Myocyte (in vitro differentiated cells): Measurements from ENCODE around the gene RAB10. TPM values are rescaled to one million over a fixed set of nuclear protein-coding genes. Genes with fewer than 3 reads are reported as not detected.
"Not testable (repeated sequence)": the region's sequence is repeated elsewhere in the genome, so short reads cannot be mapped to it uniquely, and the experiment has no call there.

Experiments used
- DNase-seq: peaks from one replicate; pipeline ENCODE4 v3.0.0-alpha.2; 2012; ENCODE audit warnings: low read depth
- total RNA-seq: library from RNA; depleted of rRNA; stranded (reverse); fragments of >200 nt; gene quantifications from 2 replicates; pipeline ENCODE4 v1.2.3, GENCODE V29; 2014

Gene RAB10
- total RNA-seq, 1 donor from 2014 or later = 157 TPM

DNA sequence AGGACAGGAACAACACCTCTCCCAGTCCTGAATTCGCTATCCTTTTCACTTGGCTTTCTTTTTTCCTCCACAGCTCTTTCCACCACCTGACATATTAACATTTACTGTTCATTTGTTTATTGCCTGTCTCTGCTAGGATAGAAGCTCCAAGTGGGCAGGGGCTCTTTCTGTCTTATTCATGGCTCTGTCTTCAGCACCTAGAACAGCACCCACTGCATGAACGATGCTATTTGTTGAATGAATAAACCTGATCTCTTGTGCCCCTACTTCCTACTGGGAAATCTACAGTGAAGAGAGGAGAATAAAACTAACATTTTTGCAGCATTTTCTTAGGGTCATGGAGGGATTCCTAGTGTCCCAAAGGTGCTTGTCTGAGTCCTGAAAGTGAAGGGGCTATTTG, 114.6 kb downstream of the RAB10 start:
- DNase-seq = peak; percentile 33

DNA sequence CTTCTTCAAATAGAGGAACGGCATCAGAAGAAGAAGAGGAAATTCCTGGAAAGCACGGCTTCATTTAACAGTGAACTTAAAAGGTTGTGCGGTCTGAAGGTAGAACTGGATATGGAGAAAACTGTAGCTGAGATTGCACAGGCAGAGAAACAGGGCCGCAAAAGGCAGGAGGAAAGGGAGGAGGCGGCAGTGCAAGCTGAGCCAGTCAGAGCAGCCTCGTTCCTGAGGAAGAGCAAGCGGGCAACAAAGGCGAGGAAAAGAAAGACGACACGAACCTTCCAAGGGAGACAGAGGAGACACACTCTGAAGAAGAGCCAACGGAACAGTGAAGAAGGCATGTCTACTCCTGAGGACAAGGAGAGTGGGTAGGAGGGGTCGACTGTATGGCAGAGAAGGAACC, 116.4 kb downstream of the RAB10 start:
- no peak for DNase-seq

DNA sequence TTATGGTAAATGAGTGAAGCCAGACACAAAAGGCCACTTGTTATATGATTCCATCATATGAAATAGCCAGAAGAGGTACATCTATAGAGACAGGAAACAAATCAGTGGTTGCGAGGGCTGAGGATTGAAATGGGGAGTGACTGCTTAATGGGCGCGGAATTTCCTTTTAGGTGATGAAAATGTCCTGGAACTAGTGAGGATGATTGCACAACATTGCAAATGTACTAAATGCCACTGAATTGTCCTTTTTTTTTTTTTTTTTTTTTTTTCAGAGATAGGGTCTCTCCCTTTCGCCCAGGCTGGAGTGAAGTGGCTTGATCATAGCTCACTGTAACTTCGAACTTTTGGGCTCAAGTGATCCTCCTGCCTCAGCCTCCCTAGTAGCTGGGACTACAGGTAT, 123.7 kb downstream of the RAB10 start:
- no peak for DNase-seq

DNA sequence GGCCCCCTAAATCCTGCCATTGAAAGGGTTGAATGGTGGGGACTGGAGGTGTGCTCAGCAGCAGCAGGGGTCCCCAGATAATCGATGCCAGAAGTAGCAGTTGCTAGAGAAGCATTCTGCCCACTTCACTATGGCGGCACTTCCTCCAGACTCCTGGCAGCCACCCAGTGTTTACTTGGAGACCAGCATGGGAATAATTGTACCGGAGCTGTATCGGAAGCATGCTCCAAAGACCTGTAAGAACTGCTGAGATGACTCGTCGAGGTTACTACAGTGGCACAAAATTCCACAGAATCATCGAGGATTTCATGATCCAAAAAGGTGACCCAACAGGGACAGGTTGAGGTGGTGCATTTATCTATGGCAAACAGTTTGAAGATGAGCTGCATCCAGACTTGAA, 128.0 kb downstream of the RAB10 start:
- DNase-seq = no peak

GRCh38 chr2:26162963-26163362, 129.1 kb downstream of the RAB10 start:
- DNase-seq = no peak

- no peak for DNase-seq
Measured at GRCh38 chr2:26164231-26164630, 130.3 kb downstream of the RAB10 start.

DNA sequence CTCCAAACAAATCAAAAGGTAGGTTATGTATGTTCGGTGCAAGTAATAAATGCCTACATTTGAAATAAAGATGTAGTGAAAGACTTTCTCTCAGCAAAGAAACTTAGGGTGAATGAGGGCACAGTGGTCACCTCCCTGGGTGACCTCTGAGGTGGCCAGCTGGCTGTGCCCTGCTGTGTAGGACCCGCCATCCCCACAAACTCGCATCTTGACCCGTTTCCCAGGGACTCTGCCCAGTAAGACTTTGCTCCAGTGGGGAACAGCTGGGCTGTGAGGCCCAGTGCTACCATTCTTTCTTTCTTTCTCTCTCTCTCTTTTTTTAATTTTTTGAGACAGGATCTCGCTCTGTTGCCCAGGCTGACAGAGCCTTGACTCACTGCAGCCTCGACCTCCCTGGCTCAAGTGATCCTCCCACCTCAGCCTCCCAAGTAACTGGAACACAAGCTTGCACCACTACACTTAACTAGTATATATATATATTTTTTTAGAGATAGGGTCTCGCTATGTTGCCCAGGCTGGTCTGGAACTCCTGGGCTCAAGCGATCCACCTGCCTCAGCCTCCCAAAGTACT, 130.8 kb downstream of the RAB10 start:
- DNase-seq = no peak

GRCh38 chr2:26165403-26165802, 131.5 kb downstream of the RAB10 start:
- DNase-seq = no peak

DNA sequence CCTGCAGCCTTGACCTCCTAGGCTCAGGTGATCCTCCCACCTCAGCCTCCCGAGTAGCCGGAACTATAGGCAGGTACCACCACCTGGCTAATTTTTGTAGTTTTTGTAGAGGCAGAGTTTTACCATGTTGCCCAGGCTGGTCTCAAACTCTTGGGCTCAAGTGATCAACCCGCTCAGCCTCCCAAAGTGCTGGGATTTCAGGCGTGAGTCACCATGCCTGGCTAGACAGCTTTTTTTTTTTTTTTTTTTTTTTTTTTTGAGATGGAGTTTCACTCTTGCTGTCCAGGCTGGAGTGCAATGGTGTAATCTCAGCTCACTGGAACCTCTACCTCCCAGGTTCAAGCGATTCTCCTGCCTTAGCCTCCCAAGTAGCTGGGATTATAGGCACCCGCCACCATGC, 132.7 kb downstream of the RAB10 start:
- DNase-seq = not testable (repeated sequence)

DNA sequence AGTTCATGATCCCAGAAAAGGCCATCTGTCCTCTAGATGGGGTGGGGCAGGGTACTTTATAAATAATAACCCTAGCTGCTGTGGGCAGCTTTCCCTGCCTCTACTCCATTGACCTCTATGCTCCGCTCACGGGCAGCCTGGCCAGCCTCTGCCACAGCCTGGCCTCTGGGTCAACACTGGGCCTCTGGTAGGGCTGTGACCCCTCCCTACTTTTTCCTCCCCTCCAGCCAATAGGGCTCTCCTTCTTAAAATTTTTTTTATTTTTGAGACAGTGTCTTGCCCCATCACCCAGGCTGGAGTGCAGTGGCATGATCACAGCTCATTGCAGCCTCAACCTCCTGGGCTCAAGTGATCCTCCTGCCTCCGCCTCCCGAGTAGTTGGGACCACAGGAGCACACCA, 134.9 kb downstream of the RAB10 start:
- peak; percentile 9 for DNase-seq

DNA sequence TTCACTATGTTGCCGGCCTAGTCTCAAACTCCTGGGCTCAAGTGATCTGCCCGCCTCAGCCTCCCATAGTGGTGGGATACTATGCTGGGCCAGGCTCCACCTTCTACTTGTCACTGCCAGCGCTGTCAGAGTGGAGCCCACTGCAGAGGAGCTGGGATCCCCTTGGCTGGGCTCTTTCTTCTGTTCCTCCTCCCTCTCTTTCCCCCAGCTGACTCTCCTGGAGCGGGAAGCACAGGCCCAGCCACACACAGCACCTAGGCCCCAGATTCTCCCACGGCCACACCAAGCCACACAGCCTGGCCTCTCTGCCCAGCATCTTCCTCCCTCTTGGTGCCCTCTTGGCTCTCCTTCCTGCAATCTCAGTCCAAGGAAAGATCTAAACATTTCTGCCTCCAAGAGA, 135.3 kb downstream of the RAB10 start:
- DNase-seq = no peak

DNA sequence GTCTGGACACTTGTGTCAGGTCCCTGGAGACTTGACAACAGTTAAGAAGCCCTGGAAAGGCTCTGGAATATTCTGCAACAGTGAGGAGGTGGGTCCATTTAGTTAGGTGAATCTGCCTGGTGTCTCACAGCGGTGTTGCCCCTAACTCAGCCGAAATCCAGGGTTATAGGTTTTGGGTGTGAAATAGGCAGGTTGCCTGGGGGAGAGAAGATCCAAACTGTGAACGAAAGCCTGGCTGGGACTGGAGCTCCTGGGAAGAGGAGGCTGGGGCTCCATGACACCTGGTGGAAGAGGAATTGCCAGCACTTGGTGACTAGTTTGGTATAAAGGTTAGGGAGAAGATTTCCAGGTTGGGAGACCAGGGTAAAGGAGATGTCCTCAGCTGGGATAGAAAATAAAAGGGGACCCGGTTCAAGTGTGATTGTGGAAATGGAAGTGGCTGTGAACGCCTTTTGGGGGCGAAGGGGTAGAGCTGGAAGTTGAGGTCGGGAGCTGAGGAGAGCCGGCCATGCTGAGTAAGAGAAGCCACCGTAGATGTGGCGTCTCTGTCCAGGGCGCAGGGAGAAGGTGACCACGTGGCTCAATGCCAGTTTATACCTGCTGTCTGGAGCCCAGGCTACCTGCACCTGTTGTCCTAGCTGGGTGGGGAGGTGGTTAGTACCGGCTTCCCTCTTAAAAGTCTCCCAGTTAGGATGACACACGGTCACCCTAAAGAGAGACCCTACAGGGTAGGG, 136.0 kb downstream of the RAB10 start:
- no peak for DNase-seq

DNA sequence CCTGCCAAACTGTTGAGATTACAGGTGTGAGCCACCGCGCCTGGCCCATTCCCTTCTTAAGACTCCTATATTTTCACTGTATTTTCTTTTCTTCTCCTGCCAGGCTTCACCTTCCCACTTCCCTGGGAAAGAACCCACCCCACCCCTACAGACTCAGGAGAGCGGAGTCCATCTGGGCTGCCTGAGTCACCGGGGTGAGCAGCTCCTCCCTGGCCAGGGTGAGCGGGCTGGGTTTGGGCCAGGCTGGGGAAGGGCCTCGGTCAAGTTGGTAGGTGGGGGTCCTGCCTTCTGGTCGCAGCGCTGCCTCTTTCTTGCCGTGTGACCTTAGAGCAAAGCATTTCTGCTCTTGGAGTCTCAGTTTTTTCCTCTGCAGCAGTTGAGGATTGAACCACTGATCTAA, 136.9 kb downstream of the RAB10 start:
- DNase-seq = no peak

DNA sequence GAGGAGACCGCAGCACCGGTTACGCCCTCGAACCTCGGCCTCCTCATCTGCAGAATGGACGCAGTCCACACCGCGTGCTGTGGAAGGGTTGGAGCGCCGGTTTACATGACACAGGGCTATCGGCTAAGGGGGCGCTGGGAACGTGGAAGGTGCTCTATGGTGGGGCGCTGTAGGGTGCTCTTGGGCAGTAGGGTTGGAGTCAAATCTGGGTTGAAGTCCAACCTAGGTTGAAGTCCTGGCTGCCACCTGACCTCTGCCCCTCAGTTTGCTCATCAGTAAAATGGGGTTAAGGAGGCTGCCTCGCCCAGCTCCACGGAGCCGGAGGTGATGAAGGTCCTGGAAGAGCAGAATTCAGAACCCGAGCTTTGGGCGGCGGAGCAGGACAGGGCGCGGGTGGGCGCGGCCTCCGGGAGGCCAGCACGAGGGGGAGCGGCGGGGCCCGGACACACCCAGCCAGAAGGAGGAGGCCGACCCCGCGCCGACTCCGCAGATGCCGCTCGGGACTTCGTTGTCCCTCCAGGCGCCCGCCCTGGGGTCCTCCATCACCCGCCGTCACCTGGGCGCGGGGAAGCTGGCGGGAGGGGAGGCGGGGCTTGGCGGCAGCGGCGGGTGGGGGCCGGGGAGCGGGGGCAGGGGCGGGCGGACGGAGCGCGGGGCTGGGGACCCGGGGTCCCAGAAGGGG, 138.4 kb downstream of the RAB10 start:
- DNase-seq = no peak

DNA sequence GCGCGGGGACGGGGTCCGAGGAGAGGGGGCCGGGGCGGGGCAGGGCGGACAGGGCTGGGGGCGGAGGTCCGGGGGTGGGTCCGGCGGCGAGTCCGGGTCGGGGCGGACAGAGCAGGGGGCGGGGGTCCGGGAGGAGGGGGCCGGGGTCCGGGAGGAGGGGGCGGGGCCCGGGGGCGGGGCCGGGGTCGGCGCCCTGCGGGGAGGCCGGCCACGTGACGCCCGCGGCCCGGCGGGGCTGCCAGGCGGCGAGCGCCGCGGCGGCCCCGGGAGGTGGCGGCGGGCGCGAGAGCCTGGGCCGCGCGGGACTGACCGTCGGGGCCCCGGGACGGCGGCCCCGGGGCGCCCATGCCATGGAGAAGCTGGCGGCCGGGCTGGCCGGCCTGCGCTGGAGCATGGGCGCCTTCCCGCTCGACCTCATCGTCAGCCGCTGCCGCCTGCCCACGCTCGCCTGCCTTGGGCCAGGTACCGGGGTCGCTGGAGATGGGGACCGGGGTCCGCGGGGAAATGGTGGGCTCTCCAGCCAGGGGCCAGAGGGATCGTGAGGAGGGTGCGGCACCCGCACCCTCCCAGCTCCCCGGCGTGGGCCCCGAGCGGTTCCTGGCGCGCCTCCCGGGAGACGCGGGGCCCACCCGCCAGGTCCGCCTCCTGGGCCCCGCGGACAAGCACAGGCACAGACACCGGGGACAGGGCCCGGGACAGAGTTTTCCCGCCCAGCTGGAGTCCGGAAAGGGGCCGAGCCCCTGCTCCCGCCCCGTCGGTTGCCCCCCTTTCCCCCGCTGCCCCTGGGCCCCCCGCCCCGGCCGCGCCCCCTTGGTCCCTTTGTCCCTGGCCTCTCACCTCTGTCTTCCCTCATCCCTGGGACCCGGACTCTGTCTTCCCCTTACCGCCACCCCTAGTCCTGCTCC, 139.2 kb downstream of the RAB10 start, which contains the start of gene GAREM2:
TSS of gene GAREM2 (plus strand) at position 218 of the 905 bp plus-strand sequence. CDS start at position 351, 133 bp downstream.
- DNase-seq = no peak

GRCh38 chr2:26173776-26174482, 140.0 kb downstream of the RAB10 start:
- DNase-seq = no peak

DNA sequence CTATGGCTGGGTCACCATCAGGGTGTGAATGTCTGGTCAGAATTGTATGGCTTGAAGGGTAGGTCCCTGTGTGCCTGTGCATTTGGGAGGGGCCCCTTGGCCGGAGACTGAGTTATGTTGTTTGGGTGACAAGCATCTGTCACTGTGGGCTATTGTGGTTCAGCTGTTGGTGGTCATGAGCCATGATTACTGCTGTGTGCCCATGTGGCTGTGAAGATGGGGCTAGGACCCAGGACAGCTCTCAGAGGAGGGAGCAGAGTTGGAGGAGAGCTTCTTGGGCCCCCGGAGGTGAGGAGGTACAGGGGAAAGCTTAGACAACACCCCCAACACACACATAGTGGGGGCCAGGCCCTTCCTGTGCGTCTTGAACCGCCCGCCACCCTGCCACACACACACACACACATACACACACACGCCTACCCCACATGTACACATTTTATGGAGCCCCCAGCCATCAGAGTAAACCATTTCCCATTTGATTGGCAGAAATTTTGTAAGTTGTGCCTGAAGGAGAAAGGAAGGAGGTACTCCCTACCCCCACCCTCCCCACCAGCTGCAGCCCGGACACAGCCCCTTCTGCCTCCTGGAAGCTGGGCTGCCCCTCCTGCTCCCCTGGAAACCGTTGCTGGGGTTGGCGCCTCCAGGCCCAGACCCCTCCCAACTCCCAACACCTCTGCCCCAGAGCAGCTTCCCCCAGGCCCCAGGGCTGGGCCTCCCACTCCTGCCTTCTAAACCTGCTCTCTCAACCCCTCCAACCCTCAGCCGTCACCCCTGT, 141.0 kb downstream of the RAB10 start:
- DNase-seq = peak; percentile 93

GRCh38 chr2:26175466-26176278, 141.8 kb downstream of the RAB10 start:
- DNase-seq = peak; percentile 28

- DNase-seq = no peak
Measured at GRCh38 chr2:26176279-26176615, 142.4 kb downstream of the RAB10 start.
